ENCODE results near the gene RBMS1.

GRCh38 chr2:160502478-160502877 lies 8.9 kb upstream of the RBMS1 start:
- TF ChIP-seq ARID3A (IDR thresholded peaks at IDR 0.05; ENCODE audit: low read depth, low read length) (no peak), KAT7 (CRISPR knock-in tag; IDR thresholded peaks at IDR 0.05; ENCODE audit: borderline replicate concordance) (no peak), CREM (IDR thresholded peaks at IDR 0.05) (no peak), CREM (CRISPR knock-in tag; IDR thresholded peaks at IDR 0.05) (no peak), BCL3 (CRISPR knock-in tag; IDR thresholded peaks at IDR 0.05) (no peak), TCF7L2 (IDR thresholded peaks at IDR 0.05; ENCODE audit: low read depth, low read length) (no peak), POLR2AphosphoS5 (IDR thresholded peaks at IDR 0.05; ENCODE audit: low read depth, low read length) (no peak), CTCF (CRISPR knock-in tag; IDR thresholded peaks at IDR 0.05) (no peak), ATF2 (CRISPR knock-in tag; IDR thresholded peaks at IDR 0.05) (no peak), POLR2A (IDR thresholded peaks at IDR 0.05; ENCODE audit: insufficient read depth in 1 of 2, low read depth in 2 of 2, low read length in 2 of 2) (no peak), RAD51 (IDR thresholded peaks at IDR 0.05; ENCODE audit: borderline replicate concordance) (no peak), ZBTB7A (CRISPR knock-in tag; IDR thresholded peaks at IDR 0.05) (no peak)

All from HepG2 (cell line).